ENCODE results near the gene PPEF1.

Gene PPEF1

GRCh38 chrX:18877469-18877868, 170.0 kb downstream of the PPEF1 start:
- H2AFZ ChIP-seq, result no peak overlapping the region
- no peaks in the 10 kb centered on the region for H3K4me1 ChIP-seq
- no peak overlapping the region for H3K4me2 ChIP-seq (ENCODE audit: low read length)
- H3K9me3 ChIP-seq (ENCODE audit: control insufficient read depth, low read length), result no peaks in the 10 kb centered on the region
- H3K4me3 ChIP-seq (ENCODE audit: low read depth, low read length), result no peak overlapping the region
- H3K36me3 ChIP-seq (ENCODE audit: control insufficient read depth, insufficient read depth, low read length), result no peaks in the 10 kb centered on the region
- H3K79me2 ChIP-seq, result no peaks in the 10 kb centered on the region
- no peak for TF ChIP-seq CTCF (IDR thresholded peaks at IDR 0.05)
- H3K27me3 ChIP-seq (ENCODE audit: control insufficient read depth, insufficient read depth, low read length), result no peaks in the 10 kb centered on the region
- H3K27ac ChIP-seq, result no peak overlapping the region
- no peak overlapping the region for H3K9ac ChIP-seq

Measured in parathyroid adenoma (tissue), 2 donors.